Activated CD4-positive, alpha-beta T cell treated with anti-CD3 and anti-CD28 coated beads, Interleukin-2, amount 50 U/mL, for 16 hours (primary cell): ENCODE data around the gene CFAP73.

Source experiments
- DNase-seq: peaks from one replicate; pipeline ENCODE4 v3.0.0-alpha.2; 2020

The CFAP73 gene

GRCh38 chr12:113167868-113168267 is 18.3 kb downstream of the CFAP73 start:
- DNase-seq, result no peak

GRCh38 chr12:113169697-113170096 is 20.2 kb downstream of the CFAP73 start:
- no peak for DNase-seq

- no peak for DNase-seq
Measured at GRCh38 chr12:113170457-113170856, 20.9 kb downstream of the CFAP73 start.

- DNase-seq, result no peak
Measured at GRCh38 chr12:113170926-113171325, 21.4 kb downstream of the CFAP73 start.

- DNase-seq, result no peak
Measured at GRCh38 chr12:113171543-113171942, 22.0 kb downstream of the CFAP73 start.

- DNase-seq, result no peak
Measured at GRCh38 chr12:113172185-113172584, 22.7 kb downstream of the CFAP73 start.

- DNase-seq, result no peak
Measured at GRCh38 chr12:113173081-113173698, 23.7 kb downstream of the CFAP73 start.

GRCh38 chr12:113174461-113175384 is 25.2 kb downstream of the CFAP73 start:
- peak; percentile 80 for DNase-seq

- no peak for DNase-seq
Measured at GRCh38 chr12:113179023-113179422, 29.5 kb downstream of the CFAP73 start.

GRCh38 chr12:113180333-113180732 is 30.8 kb downstream of the CFAP73 start:
- DNase-seq, result no peak

- no peak for DNase-seq
Measured at GRCh38 chr12:113181975-113182374, 32.5 kb downstream of the CFAP73 start.

GRCh38 chr12:113183030-113183589 is 33.6 kb downstream of the CFAP73 start:
- no peak for DNase-seq

GRCh38 chr12:113184098-113184899 is 34.8 kb downstream of the CFAP73 start:
- DNase-seq, result no peak

- peak; percentile 94 for DNase-seq
Measured at GRCh38 chr12:113184900-113185179, 35.3 kb downstream of the CFAP73 start.

GRCh38 chr12:113185180-113186032 is 35.9 kb downstream of the CFAP73 start, which contains the start of the genes DDX54 and RITA1:
Gene DDX54 (minus strand): TSS chr12:113185478. CDS start chr12:113185451, 27 bp downstream.
Gene RITA1 (plus strand): TSS chr12:113185721. CDS start chr12:113186747, 1,026 bp downstream.
- DNase-seq, result peak; percentile 85

GRCh38 chr12:113186033-113186365 is 36.5 kb downstream of the CFAP73 start:
- DNase-seq, result no peak

- DNase-seq, result no peak
Measured at GRCh38 chr12:113186666-113187325, 37.3 kb downstream of the CFAP73 start.

- DNase-seq, result no peak
Measured at GRCh38 chr12:113189361-113189760, 39.8 kb downstream of the CFAP73 start.

- no peak for DNase-seq
Measured at GRCh38 chr12:113190761-113191160, 41.2 kb downstream of the CFAP73 start.

- DNase-seq, result no peak
Measured at GRCh38 chr12:113191227-113191626, 41.7 kb downstream of the CFAP73 start.

GRCh38 chr12:113194971-113195391 is 45.5 kb downstream of the CFAP73 start:
- no peak for DNase-seq

GRCh38 chr12:113195598-113195997 is 46.1 kb downstream of the CFAP73 start:
- no peak for DNase-seq
